AG09319 (cell line): ENCODE data around the gene TUBA4B.

Experiments used
- DNase-seq: peaks from one replicate; pipeline ENCODE4 v3.0.0-alpha.2; 2010; ENCODE audit warnings: low read depth; ENCODE audit errors: extremely low read depth
- CTCF ChIP-seq: IDR thresholded peaks from 2 replicates; pipeline ENCODE4 v1.5.1; 2011; ENCODE audit warnings: low read depth, mild to moderate bottlenecking, inconsistent platforms, low read length, moderate library complexity

Gene TUBA4B

GRCh38 chr2:219228911-219229304, 24.1 kb upstream of the TUBA4B start:
- no peak for TF ChIP-seq CTCF
- DNase-seq, result no peak

DNA sequence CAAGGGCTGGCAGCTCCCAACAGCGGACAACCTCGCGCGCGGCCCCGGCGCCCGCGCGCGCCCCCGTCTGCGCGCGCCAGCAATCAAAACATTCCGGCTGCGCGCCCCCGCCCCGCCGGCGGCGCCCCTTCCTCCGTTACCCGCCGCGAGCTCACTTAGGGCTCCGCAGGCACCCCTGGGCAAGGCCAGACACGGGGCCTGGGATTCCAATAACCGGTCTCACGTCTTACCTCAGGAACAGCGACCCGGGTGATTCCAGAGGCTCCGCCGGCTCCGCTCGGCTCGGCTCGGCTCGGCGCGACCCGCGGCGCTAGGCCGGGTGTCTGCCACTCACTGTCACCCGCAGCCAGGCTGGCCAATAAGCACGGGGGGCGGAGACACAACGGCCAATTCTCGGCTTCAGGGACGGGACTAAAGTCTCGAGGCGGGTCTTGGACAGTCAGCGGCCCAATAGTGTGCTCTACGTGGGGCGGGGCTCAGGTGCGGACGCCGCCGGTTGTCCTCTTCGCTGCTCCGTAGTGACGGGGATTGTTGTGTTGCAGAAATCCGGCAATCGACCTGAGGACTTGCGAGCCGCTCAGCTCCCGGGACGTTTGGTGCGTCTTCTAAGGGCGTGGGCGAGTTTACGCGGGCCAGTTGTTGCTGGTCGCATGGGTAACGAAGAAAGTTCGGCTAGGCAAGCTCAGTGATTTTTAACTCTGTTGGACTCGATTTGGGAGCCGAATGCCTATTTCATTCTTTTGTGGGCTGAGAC, 23.6 kb upstream of the TUBA4B start, which contains the start of the genes ANKZF1 and ATG9A:
Gene ANKZF1 (plus strand): TSS at position 502 of the 754 bp plus-strand sequence. CDS start 452 bp downstream, outside the sequence.
Gene ATG9A (minus strand): TSS at position 332 of the 754 bp plus-strand sequence. CDS start 1,612 bp downstream, outside the sequence.
- peak; percentile 94 for DNase-seq
- TF ChIP-seq CTCF, result no peak

DNA sequence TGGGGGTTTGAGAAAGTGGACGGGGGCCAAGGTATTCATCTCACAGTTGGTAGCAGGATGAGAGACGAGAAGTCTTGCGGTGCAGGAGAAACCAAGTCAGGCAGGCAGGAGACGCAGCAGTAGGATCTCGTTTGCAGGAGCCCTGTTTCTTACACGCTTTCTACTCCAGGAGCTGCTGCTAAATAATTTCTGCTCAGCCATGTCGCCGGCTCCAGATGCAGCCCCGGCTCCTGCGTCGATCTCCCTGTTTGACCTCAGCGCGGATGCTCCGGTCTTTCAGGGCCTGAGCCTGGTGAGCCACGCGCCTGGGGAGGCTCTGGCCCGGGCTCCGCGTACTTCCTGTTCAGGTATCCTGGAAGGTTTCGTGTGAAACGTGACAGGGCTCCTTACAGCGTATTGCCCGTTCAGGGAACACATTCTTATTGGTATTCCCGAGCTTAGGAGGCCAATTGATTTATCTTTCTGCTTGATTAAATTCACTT, 22.9 kb upstream of the TUBA4B start:
- TF ChIP-seq CTCF, result no peak
- no peak for DNase-seq

GRCh38 chr2:219234331-219234730, 18.7 kb upstream of the TUBA4B start:
- no peak for DNase-seq
- TF ChIP-seq CTCF, result no peak

GRCh38 chr2:219243291-219243761, 9.7 kb upstream of the TUBA4B start:
- TF ChIP-seq CTCF, result no peak
- DNase-seq, result no peak

DNA sequence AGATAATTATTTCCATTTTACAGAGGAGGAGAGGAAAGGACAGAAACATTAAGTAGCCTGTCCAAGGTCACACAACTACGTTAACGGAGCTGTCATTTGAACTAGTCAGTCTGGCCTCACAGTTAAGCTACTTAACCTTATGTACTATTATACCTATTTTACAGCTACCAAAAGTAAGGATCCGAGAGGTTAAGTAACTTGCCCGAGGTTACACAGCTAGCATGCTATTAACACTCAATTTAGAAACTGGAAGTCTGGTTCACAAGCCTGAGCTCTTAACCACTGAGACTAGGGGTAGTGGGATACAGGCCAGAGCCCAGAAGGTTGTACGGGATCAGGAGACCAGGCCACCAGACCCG, 8.3 kb upstream of the TUBA4B start:
- TF ChIP-seq CTCF, result no peak
- DNase-seq, result no peak

GRCh38 chr2:219245148-219245898, 7.7 kb upstream of the TUBA4B start, which contains the start of the genes GLB1L and STK16:
Gene GLB1L (minus strand): TSS chr2:219245444. CDS start chr2:219243573, 1,871 bp downstream.
Gene STK16 (plus strand): TSS chr2:219245479. CDS start chr2:219246000, 521 bp downstream.
- DNase-seq, result peak; percentile 84

More at GRCh38 chr2:219245148-219245898, 7.7 kb upstream of the TUBA4B start, which contains the start of the genes GLB1L and STK16:
- TF ChIP-seq CTCF, result no peak
